Panc1 (cell line): ENCODE data around the gene CNNM1. TPM values are rescaled to one million over a fixed set of nuclear protein-coding genes. Genes with fewer than 3 reads are reported as not detected.

Experiments used
- ATAC-seq: fragments of 200-7000 bp; cut with Tn5 transposase; 2 replicates; pipeline ENCODE4 v1.9.1; 2020; ENCODE audit warnings: mild to moderate bottlenecking, moderate library complexity
- BruUV-seq: library from RNA; stranded (reverse); fragments of 400-500 nt; replicated peaks from 2 replicates; lab custom pipeline; 2021; lab: Mats Ljungman, UMichigan
- CTCF ChIA-PET: fragments of 300-600 bp; sonication (Branson Sonifier 250); formaldehyde crosslinking; loops from one replicate; lab custom pipeline; 2022; ENCODE audit warnings: antibody characterized with exemption; lab: Charles Lee
- POLR2A ChIA-PET: fragments of 300-600 bp; sonication (Branson Sonifier 250); formaldehyde crosslinking; loops from one replicate; lab custom pipeline; 2022; ENCODE audit warnings: antibody characterized with exemption; lab: Charles Lee
- DNase-seq: peaks from one replicate; pipeline ENCODE4 v3.0.0-alpha.2; 2010; ENCODE audit warnings: low read depth, low spot score
- H3K27ac ChIP-seq: 2 replicates; pipeline ENCODE4 v1.5.1; 2011; ENCODE audit warnings: mild to moderate bottlenecking, low read length, inconsistent platforms
- H3K27me3 ChIP-seq: fragments of 200-500 bp; sonication (Bioruptor generic); 2 replicates; pipeline ENCODE4 v1.6.0; 2014; ENCODE audit warnings: low read length, inconsistent platforms; ENCODE audit not compliant: control insufficient read depth, insufficient read depth
- H3K36me3 ChIP-seq: fragments of 200-500 bp; sonication (Bioruptor generic); 2 replicates; pipeline ENCODE4 v1.5.1; 2014; ENCODE audit warnings: inconsistent platforms, mild to moderate bottlenecking, low read length, moderate library complexity; ENCODE audit not compliant: control insufficient read depth, insufficient read depth
- H3K4me1 ChIP-seq: 2 replicates; pipeline ENCODE4 v1.5.1; 2011; ENCODE audit warnings: inconsistent platforms, mild to moderate bottlenecking, low read length, moderate library complexity; ENCODE audit not compliant: control insufficient read depth, insufficient read depth
- H3K4me3 ChIP-seq, 2 experiments: 2 replicates each; pipeline ENCODE4 v1.5.1; 2011 to 2012; ENCODE audit warnings: low read depth in 2 of 2, low read length in 2 of 2, mild to moderate bottlenecking in 2 of 2, inconsistent platforms in 1 of 2, moderate library complexity in 1 of 2
- H3K9me3 ChIP-seq: fragments of 200-500 bp; sonication (Bioruptor generic); 2 replicates; pipeline ENCODE4 v1.5.1; 2014; ENCODE audit warnings: low read depth, mild to moderate bottlenecking, inconsistent platforms, low read length, moderate library complexity; ENCODE audit not compliant: control insufficient read depth, insufficient read depth
- CTCF ChIP-seq: fragments of 450-650 bp; IDR thresholded peaks from 2 replicates; pipeline ENCODE4 v1.5.1; 2017; ENCODE audit warnings: mild to moderate bottlenecking
- POLR2AphosphoS5 ChIP-seq: IDR thresholded peaks from 2 replicates; pipeline ENCODE4 v1.6.1; 2012; ENCODE audit warnings: mild to moderate bottlenecking, low read depth, low read length, moderate library complexity
- REST ChIP-seq, 2 experiments: IDR thresholded peaks; 2 replicates each; pipeline ENCODE4 v1.6.1; 2011 to 2012; ENCODE audit warnings: low read depth in 2 of 2, control low read depth in 1 of 2, low read length in 1 of 2, mild to moderate bottlenecking in 1 of 2, moderate library complexity in 1 of 2; ENCODE audit not compliant: insufficient read depth in 1 of 2
- SIN3A ChIP-seq: IDR thresholded peaks from 2 replicates; pipeline ENCODE4 v1.6.1; 2012; ENCODE audit warnings: low read depth, mild to moderate bottlenecking, low read length, moderate library complexity, borderline replicate concordance; ENCODE audit not compliant: insufficient read depth
- TCF7L2 ChIP-seq: IDR thresholded peaks from 2 replicates; pipeline ENCODE4 v1.6.1; 2011; ENCODE audit warnings: mild to moderate bottlenecking, low read depth, low read length, inconsistent platforms
- in situ Hi-C: cut with HindIII; loops from 2 replicates; pipeline ENCODE4 v1.10.0; 2016; ENCODE audit warnings: low sequenced_read_pairs, low pct_unique_long_range_greater_than_20kb
- intact Hi-C: fragments of 100-400 bp; cut with micrococcal nuclease; formaldehyde crosslinking; loops from one replicate; pipeline ENCODE4 v1.10.0; 2022; ENCODE audit not compliant: unreplicated experiment
- total RNA-seq: library from RNA; stranded (reverse); gene quantifications from one replicate; pipeline ENCODE4 v1.2.1, GENCODE V29; 2021; ENCODE audit not compliant: unreplicated experiment

The CNNM1 gene
- total RNA-seq, 1 experiment from 2014 or later: 16.6 TPM

GRCh38 chr10:99341248-99341647 is 12.1 kb downstream of the CNNM1 start:
- in situ Hi-C loops (no loop called here), intact Hi-C loops (no loop called here)
- Histone ChIP-seq H3K4me1 (peaks cover 31% of the 10 kb centered on the region), H3K9me3 (no peaks in the 10 kb centered on the region), H3K4me3 (no peak overlapping the region), H3K27me3 (no peaks in the 10 kb centered on the region), H3K27ac (no peak overlapping the region; the same call in 1 of the 2 replicates), H3K36me3 (no peaks in the 10 kb centered on the region)
- POLR2A ChIA-PET: no interaction called here
- ATAC-seq (no peak), DNase-seq (no peak)
- TF ChIP-seq SIN3A (no peak), TCF7L2 (no peak), CTCF (no peak), POLR2AphosphoS5 (no peak), REST (IDR thresholded peaks at IDR 0.05; ENCODE audit: insufficient read depth in 1 of 2, low read depth in 2 of 2, low read length in 1 of 2) (no peak)
- BruUV-seq: no TSS peak
- CTCF ChIA-PET: no interaction called here

- no peak for TF ChIP-seq TCF7L2
- no TSS peak for BruUV-seq
- Histone ChIP-seq H3K27ac (peak overlapping the region; percentile 6; the same call in 1 of the 2 replicates), H3K9me3 (no peaks in the 10 kb centered on the region), H3K36me3 (no peaks in the 10 kb centered on the region), H3K4me3 (no peak overlapping the region), H3K4me1 (peaks cover 25% of the 10 kb centered on the region), H3K27me3 (no peaks in the 10 kb centered on the region)
- in situ Hi-C loops: no loop called here
- POLR2A ChIA-PET: no interaction called here
- intact Hi-C loops: no loop called here
- no peak for ATAC-seq
- no peak for DNase-seq
- CTCF ChIA-PET: no interaction called here
These were observed 12.8 kb downstream of the CNNM1 start for GRCh38 chr10:99341860-99342490.

GRCh38 chr10:99343262-99343661 is 14.1 kb downstream of the CNNM1 start:
- Histone ChIP-seq H3K4me3 (no peak overlapping the region), H3K27ac (no peak overlapping the region), H3K36me3 (no peaks in the 10 kb centered on the region), H3K4me1 (peaks cover 20% of the 10 kb centered on the region), H3K27me3 (no peaks in the 10 kb centered on the region), H3K9me3 (no peaks in the 10 kb centered on the region)
- no TSS peak for BruUV-seq
- no peak for DNase-seq
- ATAC-seq: no peak
- POLR2A ChIA-PET: interaction anchor here (0.5 kb wide), 1 partner anchor 225 kb away, joined by 8 read pairs; no protein-coding TSS in a partner anchor
- intact Hi-C loops: no loop called here
- in situ Hi-C loops: no loop called here
- CTCF ChIA-PET: no interaction called here
- no peak for TF ChIP-seq SIN3A
- TF ChIP-seq CTCF: no peak
- TF ChIP-seq REST (IDR thresholded peaks at IDR 0.05; ENCODE audit: insufficient read depth in 1 of 2, low read depth in 2 of 2, low read length in 1 of 2): no peak
- TF ChIP-seq TCF7L2: no peak
- TF ChIP-seq POLR2AphosphoS5: no peak
